SK-N-SH (cell line): ENCODE results near the gene TAF6L. TPM values are rescaled to one million over a fixed set of nuclear protein-coding genes. Genes with fewer than 3 reads are reported as not detected.

Experiments
- CTCF ChIA-PET: fragments of 300-600, 350-600 bp; formaldehyde crosslinking; extraction: SDS; loops from one replicate; lab custom pipeline; 2021; lab: Yijun Ruan, JAX
- POLR2A ChIA-PET: fragments of 350-600 bp; sonication (Branson Sonifier 250); formaldehyde crosslinking; extraction: SDS; loops from one replicate; lab custom pipeline; 2020; ENCODE audit warnings: antibody characterized with exemption, inconsistent platforms; lab: Yijun Ruan, JAX
- DNase-seq: peaks from one replicate; pipeline ENCODE4 v3.0.0; 2012
- H2AFZ ChIP-seq: fragments of 200-600 bp; sonication (generic); 2 replicates; pipeline ENCODE4 v1.8.1; 2016; ENCODE audit warnings: antibody characterized with exemption, mild to moderate bottlenecking, low read depth
- H3F3A ChIP-seq: fragments of 200-600 bp; sonication (generic); replicated peaks from 2 replicates; pipeline ENCODE3; 2016; ENCODE audit warnings: antibody characterized with exemption, mild to moderate bottlenecking; ENCODE audit not compliant: insufficient read depth
- H3K27ac ChIP-seq, 2 experiments: fragments of 200-500 bp in 1 of 2; fragments of 200-600 bp in 1 of 2; sonication (Bioruptor generic) in 1 of 2; sonication (generic), shearing (Covaris generic) in 1 of 2; 2 replicates each; pipeline versions ENCODE4 v1.5.1 to v1.6.1; 2014 to 2016; ENCODE audit warnings: low read depth in 2 of 2, inconsistent platforms in 1 of 2, low read length in 1 of 2, mild to moderate bottlenecking in 1 of 2, mixed read lengths in 1 of 2
- H3K27me3 ChIP-seq: fragments of 200-600 bp; sonication (generic), shearing (Covaris generic); 2 replicates; pipeline ENCODE4 v1.6.1; 2016; ENCODE audit warnings: mixed run types; ENCODE audit not compliant: insufficient read depth
- H3K36me3 ChIP-seq, 2 experiments: fragments of 200-500 bp in 1 of 2; fragments of 200-600 bp in 1 of 2; sonication (Bioruptor generic) in 1 of 2; sonication (generic) in 1 of 2; replicated peaks in 1 of 2; 2 replicates each; pipeline versions ENCODE3 to v1.5.1; 2014 to 2016; ENCODE audit warnings: low read length in 1 of 2, mild to moderate bottlenecking in 1 of 2; ENCODE audit not compliant: insufficient read depth in 2 of 2, control insufficient read depth in 1 of 2
- H3K4me1 ChIP-seq, 2 experiments: fragments of 200-500 bp in 1 of 2; fragments of 200-600 bp in 1 of 2; sonication (Bioruptor generic) in 1 of 2; sonication (generic), shearing (Covaris generic) in 1 of 2; 2 replicates each; pipeline versions ENCODE4 v1.5.1 to v1.6.1; 2014 to 2016; ENCODE audit warnings: low read depth in 1 of 2, low read length in 1 of 2, mixed run types in 1 of 2; ENCODE audit not compliant: insufficient read depth in 2 of 2, control insufficient read depth in 1 of 2
- H3K4me2 ChIP-seq: fragments of 200-600 bp; sonication (generic), shearing (Covaris generic); 2 replicates; pipeline ENCODE4 v1.6.1; 2017; ENCODE audit warnings: mixed run types
- H3K4me3 ChIP-seq, 2 experiments: fragments of 200-500 bp in 1 of 2; fragments of 200-600 bp in 1 of 2; sonication (Bioruptor generic) in 1 of 2; sonication (generic), shearing (Covaris generic) in 1 of 2; 2 replicates each; pipeline versions ENCODE4 v1.5.1 to v1.8.1; 2014 to 2016; ENCODE audit warnings: low read depth in 2 of 2, inconsistent platforms in 1 of 2, low read length in 1 of 2, mild to moderate bottlenecking in 1 of 2, mixed read lengths in 1 of 2, moderate library complexity in 1 of 2
- H3K79me2 ChIP-seq: fragments of 200-600 bp; sonication (generic); 2 replicates; pipeline ENCODE4 v1.8.1; 2017; ENCODE audit warnings: mild to moderate bottlenecking; ENCODE audit not compliant: insufficient read depth
- H3K9ac ChIP-seq: fragments of 200-600 bp; sonication (generic); 2 replicates; pipeline ENCODE4 v1.6.1; 2017; ENCODE audit warnings: mixed run types
- H3K9me2 ChIP-seq: fragments of 200-600 bp; sonication (generic); 2 replicates; pipeline ENCODE4 v1.6.1; 2017; ENCODE audit warnings: mixed run types
- H3K9me3 ChIP-seq: fragments of 200-600 bp; sonication (generic); 2 replicates; pipeline ENCODE4 v1.6.1; 2017; ENCODE audit warnings: mixed run types, mild to moderate bottlenecking, moderate library complexity
- H4K20me1 ChIP-seq: fragments of 200-600 bp; sonication (generic); 2 replicates; pipeline ENCODE4 v1.6.1; 2017; ENCODE audit warnings: mild to moderate bottlenecking, mixed run types; ENCODE audit not compliant: insufficient read depth
- CHD2 ChIP-seq: fragments of 150-350 bp; IDR thresholded peaks from 2 replicates; pipeline ENCODE4 v1.6.1; 2018; ENCODE audit warnings: low read length; ENCODE audit not compliant: partially characterized antibody
- FOXJ3 ChIP-seq: sonication (generic); formaldehyde crosslinking; IDR thresholded peaks from 2 replicates; pipeline ENCODE4 v1.5.1; 2020; ENCODE audit warnings: mild to moderate bottlenecking, missing genetic modification reagents
- FOXM1 ChIP-seq: IDR thresholded peaks from 2 replicates; pipeline ENCODE4 v1.4.0; 2012; ENCODE audit warnings: low read depth, mild to moderate bottlenecking
- GABPA ChIP-seq: IDR thresholded peaks from 2 replicates; pipeline ENCODE4 v1.4.0; 2012; ENCODE audit warnings: low read depth, mild to moderate bottlenecking
- IRF3 ChIP-seq: fragments of 150-350 bp; IDR thresholded peaks from 2 replicates; pipeline ENCODE4 v1.6.1; 2016; ENCODE audit warnings: mild to moderate bottlenecking, low read depth, low read length
- JUND ChIP-seq: IDR thresholded peaks from 2 replicates; pipeline ENCODE4 v1.4.0; 2012
- MAX ChIP-seq: IDR thresholded peaks from 2 replicates; pipeline ENCODE4 v1.4.0; 2012; ENCODE audit warnings: low read depth
- MXI1 ChIP-seq: IDR thresholded peaks from 2 replicates; pipeline ENCODE4 v1.6.1; 2012; ENCODE audit warnings: mild to moderate bottlenecking, low read depth, low read length, improper control_type of control experiment
- PBX3 ChIP-seq: IDR thresholded peaks from 2 replicates; pipeline ENCODE4; 2012
- RFX5 ChIP-seq: IDR thresholded peaks from 2 replicates; pipeline ENCODE4 v1.6.1; 2012; ENCODE audit warnings: mild to moderate bottlenecking, improper control_type of control experiment, low read length
- SIN3A ChIP-seq: IDR thresholded peaks from 2 replicates; pipeline ENCODE4 v1.6.1; 2012; ENCODE audit warnings: low read depth, mild to moderate bottlenecking, low read length, moderate library complexity, borderline replicate concordance
- SMC3 ChIP-seq: IDR thresholded peaks from 2 replicates; pipeline ENCODE4 v1.6.1; 2012; ENCODE audit warnings: low read depth, low read length, improper control_type of control experiment
- TCF12 ChIP-seq: IDR thresholded peaks from 2 replicates; pipeline ENCODE4 v1.4.0; 2012
- TEAD4 ChIP-seq: IDR thresholded peaks from 2 replicates; pipeline ENCODE4 v1.4.0; 2012; ENCODE audit warnings: mild to moderate bottlenecking, borderline replicate concordance; ENCODE audit not compliant: insufficient read depth
- USF1 ChIP-seq: IDR thresholded peaks from 2 replicates; pipeline ENCODE4 v1.4.0; 2012; ENCODE audit warnings: low read depth, borderline replicate concordance
- YY1 ChIP-seq: IDR thresholded peaks from 2 replicates; pipeline ENCODE4 v1.4.0; 2012; ENCODE audit warnings: low read depth, mild to moderate bottlenecking
- WGBS: methylation state at CpG from one replicate; pipeline ENCODE4 v1.1.6; 2017; ENCODE audit warnings: low lambda C conversion rate; 5-methylcytosine and 5-hydroxymethylcytosine counted together
- polyA plus RNA-seq, 3 experiments: library from polyadenylated mRNA; depleted of rRNA; stranded (reverse); fragments of >200 nt; gene quantifications; 2 replicates each; pipeline ENCODE4 v1.2.3, GENCODE V29; 2012

Gene TAF6L
- polyA plus RNA-seq, 1 of the 3 experiments (the other 2 are of a cell fraction) = 33.6 TPM

- Histone ChIP-seq H3K9me2 (no peaks in the 10 kb centered on the region), H3K4me2 (no peak overlapping the region), H3K36me3 (peaks cover 11 to 13% of the 10 kb centered on the region in 2 experiments), H3K4me1 (no peaks in the 10 kb centered on the region), H3K27me3 (no peaks in the 10 kb centered on the region), H3F3A (peaks cover 6% of the 10 kb centered on the region), H3K9ac (no peak overlapping the region), H3K9me3 (no peaks in the 10 kb centered on the region), H2AFZ (no peak overlapping the region), H3K4me3 (no peak overlapping the region), H3K27ac (no peak overlapping the region), H4K20me1 (no peaks in the 10 kb centered on the region), H3K79me2 (peaks cover 13% of the 10 kb centered on the region)
- ChIA-PET CTCF (interaction anchor here (1.7 to 9.8 kb wide), 2 partner anchors 8 to 9 kb away, joined by 4 to 130 read pairs; partner anchors contain the start of gene TMEM179B), POLR2A (no interaction called here)
- no peak for TF ChIP-seq RFX5
- TF ChIP-seq FOXM1 = no peak
- TF ChIP-seq GABPA = no peak
- TF ChIP-seq FOXJ3 (CRISPR knock-in tag) = no peak
- TF ChIP-seq IRF3 = no peak
- no peak for TF ChIP-seq TEAD4
- no peak for TF ChIP-seq JUND
- no peak for TF ChIP-seq CHD2
- TF ChIP-seq SMC3 = no peak
- 91% methylated on average over 2 of the region's 3 CpGs for WGBS
- DNase-seq = no peak
Measured at GRCh38 chr11:62778441-62778840, 7.2 kb downstream of the TAF6L start.

- Histone ChIP-seq H3K9ac (no peak overlapping the region), H2AFZ (no peak overlapping the region), H4K20me1 (no peaks in the 10 kb centered on the region), H3K9me3 (no peaks in the 10 kb centered on the region), H3K9me2 (no peaks in the 10 kb centered on the region), H3K36me3 (peaks cover 14 to 15% of the 10 kb centered on the region in 2 experiments), H3K27ac (no peak overlapping the region), H3K4me2 (no peak overlapping the region), H3K4me3 (no peak overlapping the region), H3K27me3 (no peaks in the 10 kb centered on the region), H3K4me1 (peaks cover 0 to 6% of the 10 kb centered on the region in 2 experiments; a peak in 3 of 4 replicates), H3F3A (peaks cover 11% of the 10 kb centered on the region), H3K79me2 (peaks cover 14% of the 10 kb centered on the region; the same call in 1 of the 2 replicates)
- ChIA-PET POLR2A (no interaction called here), CTCF (no interaction called here)
- 93% methylated on average over 3 of the region's 7 CpGs for WGBS
- DNase-seq = no peak
- TF ChIP-seq JUND = no peak
- TF ChIP-seq CHD2 = no peak
- TF ChIP-seq YY1 = no peak
- no peak for TF ChIP-seq TCF12
- no peak for TF ChIP-seq MXI1
- TF ChIP-seq USF1 = no peak
- TF ChIP-seq MAX = no peak
- no peak for TF ChIP-seq FOXM1
- no peak for TF ChIP-seq PBX3
- TF ChIP-seq SIN3A = no peak
- no peak for TF ChIP-seq RFX5
Measured at GRCh38 chr11:62782753-62783152, 11.6 kb downstream of the TAF6L start.
